WTC11 (cell line): ENCODE results near the gene ATG16L1. TPM values are rescaled to one million over a fixed set of nuclear protein-coding genes. Genes with fewer than 3 reads are reported as not detected.

Source experiments
- ATAC-seq: fragments of 200-7000 bp; cut with Tn5 transposase; 2 replicates; pipeline ENCODE4 v1.10.0; 2021; ENCODE audit warnings: mild to moderate bottlenecking, moderate library complexity
- CTCF ChIA-PET: fragments of 300-600 bp; sonication (Branson Sonifier 250); formaldehyde crosslinking; loops from one replicate; lab custom pipeline; 2021; ENCODE audit warnings: antibody characterized with exemption; lab: Charles Lee
- POLR2A ChIA-PET: fragments of 350-600 bp; sonication (Branson Sonifier 250); formaldehyde crosslinking; loops from one replicate; lab custom pipeline; 2021; ENCODE audit warnings: antibody characterized with exemption; lab: Charles Lee
- DNase-seq: peaks from one replicate; pipeline ENCODE4 v3.0.0; 2021; ENCODE audit warnings: low spot score
- H3K27ac Mint-ChIP-seq: 2 replicates; pipeline ENCODE4 v1.8.0; 2021; ENCODE audit warnings: mixed read lengths
- H3K27me3 Mint-ChIP-seq: 2 replicates; pipeline ENCODE4 v1.8.0; 2021; ENCODE audit warnings: low read depth, mild to moderate bottlenecking, moderate library complexity, mixed read lengths
- H3K36me3 Mint-ChIP-seq: 2 replicates; pipeline ENCODE4 v1.8.0; 2021; ENCODE audit warnings: mixed read lengths
- H3K4me1 Mint-ChIP-seq: 2 replicates; pipeline ENCODE4 v1.8.0; 2022; ENCODE audit warnings: mixed read lengths
- H3K4me3 Mint-ChIP-seq: 2 replicates; pipeline ENCODE4 v1.8.0; 2021; ENCODE audit warnings: mild to moderate bottlenecking, moderate library complexity, mixed read lengths
- H3K9me3 Mint-ChIP-seq: 2 replicates; pipeline ENCODE4 v1.8.0; 2021; ENCODE audit warnings: mixed read lengths
- AR ChIP-seq: fragments of 250-450 bp; sonication (Bioruptor Pico); IDR thresholded peaks from 2 replicates; pipeline ENCODE4 v1.9.0; 2021; ENCODE audit warnings: mild to moderate bottlenecking
- ATF3 ChIP-seq: sonication (generic); formaldehyde crosslinking; conservative IDR thresholded peaks from 2 replicates; pipeline ENCODE4 v1.8.1; 2022; ENCODE audit warnings: mild to moderate bottlenecking, missing genetic modification reagents
- CREB1 ChIP-seq: sonication (generic); formaldehyde crosslinking; IDR thresholded peaks from 2 replicates; pipeline ENCODE4 v1.8.0; 2023; ENCODE audit warnings: mild to moderate bottlenecking, missing genetic modification reagents
- FOXK1 ChIP-seq: sonication (generic); formaldehyde crosslinking; IDR thresholded peaks from 2 replicates; pipeline ENCODE4 v1.8.0; 2022; ENCODE audit warnings: mild to moderate bottlenecking, moderate library complexity, missing genetic modification reagents
- FOXP1 ChIP-seq: sonication (generic); formaldehyde crosslinking; IDR thresholded peaks from 2 replicates; pipeline ENCODE4 v1.8.0; 2022; ENCODE audit warnings: missing genetic modification reagents, mild to moderate bottlenecking, moderate library complexity, borderline replicate concordance
- GTF2I ChIP-seq: fragments of 250-450 bp; sonication (Bioruptor Pico); conservative IDR thresholded peaks from 2 replicates; pipeline ENCODE4 v1.4.0; 2021; ENCODE audit warnings: mild to moderate bottlenecking
- PRDM15 ChIP-seq: sonication (generic); formaldehyde crosslinking; IDR thresholded peaks from 2 replicates; pipeline ENCODE4 v1.8.0; 2022; ENCODE audit warnings: missing genetic modification reagents
- RORB ChIP-seq: fragments of 250-450 bp; sonication (Bioruptor Pico); IDR thresholded peaks from 2 replicates; pipeline ENCODE4 v1.9.0; 2021; ENCODE audit warnings: mild to moderate bottlenecking
- SMAD3 ChIP-seq: sonication (generic); formaldehyde crosslinking; IDR thresholded peaks from 2 replicates; pipeline ENCODE4 v1.8.0; 2022; ENCODE audit warnings: missing genetic modification reagents, mild to moderate bottlenecking, borderline replicate concordance
- STAT6 ChIP-seq: sonication (generic); formaldehyde crosslinking; conservative IDR thresholded peaks from 2 replicates; pipeline ENCODE4 v1.8.1; 2023; ENCODE audit warnings: mild to moderate bottlenecking, low read depth, missing genetic modification reagents, moderate library complexity
- TEAD4 ChIP-seq: sonication (generic); formaldehyde crosslinking; IDR thresholded peaks from 2 replicates; pipeline ENCODE4 v1.8.0; 2022; ENCODE audit warnings: mild to moderate bottlenecking, missing genetic modification reagents
- ZMAT4 ChIP-seq: fragments of 250-450 bp; sonication (Bioruptor Pico); IDR thresholded peaks from 2 replicates; pipeline ENCODE4 v1.9.0; 2021; ENCODE audit warnings: mild to moderate bottlenecking
- ZNF138 ChIP-seq: sonication (generic); formaldehyde crosslinking; conservative IDR thresholded peaks from 2 replicates; pipeline ENCODE4 v1.8.1; 2022; ENCODE audit warnings: mild to moderate bottlenecking, moderate library complexity, missing genetic modification reagents
- ZNF219 ChIP-seq: sonication (generic); formaldehyde crosslinking; IDR thresholded peaks from 2 replicates; pipeline ENCODE4 v1.8.0; 2023; ENCODE audit warnings: missing genetic modification reagents, mild to moderate bottlenecking, borderline replicate concordance
- total RNA-seq: library from RNA; stranded (reverse); gene quantifications from 3 replicates; pipeline ENCODE4 v1.2.3, GENCODE V29; 2021
- TF ChIP-seq, protein P1 (sequence below): sonication (generic); formaldehyde crosslinking; IDR thresholded peaks from 2 replicates; pipeline ENCODE4 v1.8.1; 2023; ENCODE audit warnings: mild to moderate bottlenecking, missing genetic modification reagents, moderate library complexity

ATG16L1 gene
- total RNA-seq, 1 experiment from 2014 or later = 31.8 TPM

GRCh38 chr2:233264667-233265066 lies 13.2 kb downstream of the ATG16L1 start (continued):
- no peak for TF ChIP-seq STAT6 (CRISPR knock-in tag)
- no peak for TF ChIP-seq RORB (CRISPR knock-in tag)

DNA sequence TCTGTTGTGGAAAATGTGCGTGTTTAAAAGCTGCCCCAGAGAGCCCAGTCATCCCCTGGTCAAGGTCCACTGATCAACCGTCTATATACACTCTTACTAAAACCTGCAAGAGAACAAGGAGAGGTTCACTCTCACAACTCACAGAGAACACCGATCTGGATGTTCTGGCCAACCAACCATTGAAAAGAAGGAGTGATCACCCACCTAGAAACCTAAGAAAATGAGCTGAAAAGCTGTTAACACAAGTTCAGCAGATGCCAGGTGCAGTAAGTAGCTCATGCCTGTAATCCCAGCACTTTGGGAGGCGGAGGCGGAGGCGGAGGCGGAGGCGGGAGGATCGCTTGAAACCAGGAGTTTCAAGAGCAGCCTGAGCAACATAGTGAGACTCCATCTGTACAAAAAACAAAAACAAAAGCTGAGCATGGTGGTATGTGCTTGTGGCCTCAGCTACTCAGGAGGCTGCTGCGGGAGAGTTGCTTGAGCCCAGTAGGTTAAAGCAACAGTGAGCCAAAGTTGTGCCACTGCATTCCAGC lies 14.5 kb downstream of the ATG16L1 start:
- no peaks in the 10 kb centered on the region for H3K9me3 Mint-ChIP-seq
- CTCF ChIA-PET = no interaction called here
- H3K27ac Mint-ChIP-seq = no peak overlapping the region
- H3K4me1 Mint-ChIP-seq = no peaks in the 10 kb centered on the region
- no peak for ATAC-seq
- TF ChIP-seq GTF2I (CRISPR knock-in tag) = no peak
- no peak for TF ChIP-seq PRDM15 (CRISPR knock-in tag)
- TF ChIP-seq ZNF138 (CRISPR knock-in tag) = no peak
- TF ChIP-seq FOXK1 = no peak
- TF ChIP-seq AR (CRISPR knock-in tag) = no peak
- no peak for TF ChIP-seq TEAD4 (CRISPR knock-in tag)
- TF ChIP-seq ZMAT4 = no peak
- no peak for TF ChIP-seq FOXP1
- TF ChIP-seq ATF3 = no peak
- TF ChIP-seq, protein P1, sequence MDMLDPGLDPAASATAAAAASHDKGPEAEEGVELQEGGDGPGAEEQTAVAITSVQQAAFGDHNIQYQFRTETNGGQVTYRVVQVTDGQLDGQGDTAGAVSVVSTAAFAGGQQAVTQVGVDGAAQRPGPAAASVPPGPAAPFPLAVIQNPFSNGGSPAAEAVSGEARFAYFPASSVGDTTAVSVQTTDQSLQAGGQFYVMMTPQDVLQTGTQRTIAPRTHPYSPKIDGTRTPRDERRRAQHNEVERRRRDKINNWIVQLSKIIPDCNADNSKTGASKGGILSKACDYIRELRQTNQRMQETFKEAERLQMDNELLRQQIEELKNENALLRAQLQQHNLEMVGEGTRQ (CRISPR knock-in tag) = no peak
- no peak for TF ChIP-seq ZNF219 (CRISPR knock-in tag)
- TF ChIP-seq CREB1 (CRISPR knock-in tag) = no peak
- TF ChIP-seq SMAD3 (CRISPR knock-in tag) = no peak
- TF ChIP-seq, all 79 proteins: peak for 0
- POLR2A ChIA-PET = no interaction called here
- H3K4me3 Mint-ChIP-seq = no peak overlapping the region
- no peak for DNase-seq
- peaks cover 91% of the 10 kb centered on the region for H3K36me3 Mint-ChIP-seq
- H3K27me3 Mint-ChIP-seq = no peaks in the 10 kb centered on the region
